ENCODE results near the gene CNTNAP2.

DNA sequence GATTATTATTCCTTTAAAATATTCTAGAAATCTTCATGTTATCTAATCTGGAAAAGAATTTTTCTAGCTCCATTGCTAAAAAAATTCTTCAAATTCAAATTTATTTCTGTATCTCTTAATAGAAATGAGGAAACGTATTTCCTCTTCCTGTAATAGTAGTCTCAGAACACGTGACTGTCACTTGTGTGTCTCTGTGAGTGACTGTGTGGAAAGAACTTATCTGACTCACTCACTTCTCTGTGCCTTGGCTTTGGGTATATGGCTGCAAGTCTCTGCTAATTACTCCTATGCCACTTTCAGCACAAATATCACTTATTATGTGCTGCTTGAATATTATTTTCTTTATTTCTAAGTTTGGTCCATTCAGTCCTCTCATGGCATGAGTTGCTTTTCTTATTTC is 132.7 kb downstream of the CNTNAP2 start:
- TF ChIP-seq POLR2A (IDR thresholded peaks at IDR 0.05; ENCODE audit: low read length) = no peak
- TF ChIP-seq GATA1 (IDR thresholded peaks at IDR 0.05; ENCODE audit: low read depth, low read length) = no peak
